HUES48 (cell line): ENCODE results near the gene LSAMP.
A peak's percentile ranks its signal among the peaks of the same experiment; 100 is the strongest.

Experiments used
- H3K27ac ChIP-seq: one replicate; pipeline ENCODE4 v1.7.0; 2013; ENCODE audit warnings: low read depth, low read length, inconsistent platforms
- H3K27me3 ChIP-seq: 2 replicates; pipeline ENCODE4 v1.6.1; 2013; ENCODE audit warnings: mild to moderate bottlenecking, low read length; ENCODE audit not compliant: control insufficient read depth, insufficient read depth
- H3K36me3 ChIP-seq: 2 replicates; pipeline ENCODE4 v1.6.1; 2013; ENCODE audit warnings: low read length; ENCODE audit not compliant: control insufficient read depth, insufficient read depth
- H3K4me1 ChIP-seq: 2 replicates; pipeline ENCODE4 v1.6.1; 2013; ENCODE audit warnings: mild to moderate bottlenecking, low read length; ENCODE audit not compliant: control insufficient read depth, insufficient read depth
- H3K4me3 ChIP-seq: 2 replicates; pipeline ENCODE4 v1.5.1; 2013; ENCODE audit warnings: mild to moderate bottlenecking, low read depth, low read length
- H3K9ac ChIP-seq: 2 replicates; pipeline ENCODE4 v1.6.1; 2013; ENCODE audit warnings: mild to moderate bottlenecking, low read depth, low read length, moderate library complexity
- H3K9me3 ChIP-seq: 2 replicates; pipeline ENCODE4 v1.6.1; 2013; ENCODE audit warnings: low read length; ENCODE audit not compliant: control insufficient read depth, insufficient read depth

The LSAMP gene

GRCh38 chr3:116394365-116394764 lies 50.9 kb downstream of the LSAMP start:
- Histone ChIP-seq H3K9ac (no peak overlapping the region), H3K4me3 (no peak overlapping the region), H3K27me3 (no peaks in the 10 kb centered on the region), H3K4me1 (peaks cover 16% of the 10 kb centered on the region), H3K27ac (no peak overlapping the region), H3K36me3 (no peaks in the 10 kb centered on the region), H3K9me3 (0 out of 2 replicates have a peak, but pooled peaks cover 4% of the 10 kb centered on the region)

- Histone ChIP-seq H3K36me3 (no peaks in the 10 kb centered on the region), H3K27ac (no peak overlapping the region), H3K9me3 (0 out of 2 replicates have a peak, but pooled peaks cover 4% of the 10 kb centered on the region), H3K4me1 (peaks cover 28% of the 10 kb centered on the region), H3K27me3 (no peaks in the 10 kb centered on the region), H3K9ac (no peak overlapping the region), H3K4me3 (no peak overlapping the region)
These were observed 52.1 kb downstream of the LSAMP start for GRCh38 chr3:116393199-116393598.

- H3K4me1 ChIP-seq = peaks cover 29% of the 10 kb centered on the region
- H3K27me3 ChIP-seq = no peaks in the 10 kb centered on the region
- no peak overlapping the region for H3K27ac ChIP-seq
- H3K36me3 ChIP-seq = no peaks in the 10 kb centered on the region
- H3K4me3 ChIP-seq = no peak overlapping the region
- 0 out of 2 replicates have a peak, but pooled peaks cover 4% of the 10 kb centered on the region for H3K9me3 ChIP-seq
- no peak overlapping the region for H3K9ac ChIP-seq
These were observed 53.0 kb downstream of the LSAMP start for GRCh38 chr3:116392291-116392690.

GRCh38 chr3:116391296-116392201 lies 53.7 kb downstream of the LSAMP start:
- Histone ChIP-seq H3K9ac (no peak overlapping the region), H3K4me3 (no peak overlapping the region), H3K9me3 (0 out of 2 replicates have a peak, but pooled peaks cover 4% of the 10 kb centered on the region), H3K36me3 (no peaks in the 10 kb centered on the region), H3K27ac (no peak overlapping the region), H3K4me1 (peaks cover 29% of the 10 kb centered on the region), H3K27me3 (no peaks in the 10 kb centered on the region)

GRCh38 chr3:116390318-116390717 lies 55.0 kb downstream of the LSAMP start:
- H3K4me1 ChIP-seq = peaks cover 29% of the 10 kb centered on the region

GRCh38 chr3:116388867-116389385 lies 56.4 kb downstream of the LSAMP start:
- no peak overlapping the region; the same call in 1 of the 2 replicates for H3K4me3 ChIP-seq
- no peaks in the 10 kb centered on the region for H3K36me3 ChIP-seq
- H3K9ac ChIP-seq = no peak overlapping the region
- H3K9me3 ChIP-seq = 0 out of 2 replicates have a peak, but pooled peaks cover 4% of the 10 kb centered on the region
- no peaks in the 10 kb centered on the region for H3K27me3 ChIP-seq
- H3K4me1 ChIP-seq = peaks cover 29% of the 10 kb centered on the region
- peak overlapping the region; percentile 32 for H3K27ac ChIP-seq

More at GRCh38 chr3:116390318-116390717, 55.0 kb downstream of the LSAMP start:
- Histone ChIP-seq H3K9me3 (0 out of 2 replicates have a peak, but pooled peaks cover 4% of the 10 kb centered on the region), H3K9ac (no peak overlapping the region), H3K27me3 (no peaks in the 10 kb centered on the region), H3K4me3 (no peak overlapping the region; the same call in 1 of the 2 replicates), H3K36me3 (no peaks in the 10 kb centered on the region), H3K27ac (no peak overlapping the region)

- Histone ChIP-seq H3K27ac (no peak overlapping the region), H3K27me3 (no peaks in the 10 kb centered on the region), H3K4me3 (no peak overlapping the region), H3K9me3 (no peaks in the 10 kb centered on the region), H3K9ac (no peak overlapping the region), H3K4me1 (peaks cover 29% of the 10 kb centered on the region), H3K36me3 (no peaks in the 10 kb centered on the region)
These were observed 59.1 kb downstream of the LSAMP start for GRCh38 chr3:116386168-116386567.

- H3K9ac ChIP-seq = no peak overlapping the region
- no peak overlapping the region for H3K27ac ChIP-seq
- no peaks in the 10 kb centered on the region for H3K27me3 ChIP-seq
- H3K9me3 ChIP-seq = no peaks in the 10 kb centered on the region
- no peak overlapping the region for H3K4me3 ChIP-seq
- no peaks in the 10 kb centered on the region for H3K36me3 ChIP-seq
- peaks cover 17% of the 10 kb centered on the region for H3K4me1 ChIP-seq
These were observed 60.6 kb downstream of the LSAMP start for GRCh38 chr3:116384717-116385116.

- Histone ChIP-seq H3K9me3 (no peaks in the 10 kb centered on the region), H3K27ac (no peak overlapping the region), H3K36me3 (no peaks in the 10 kb centered on the region), H3K27me3 (no peaks in the 10 kb centered on the region), H3K9ac (no peak overlapping the region), H3K4me1 (no peaks in the 10 kb centered on the region), H3K4me3 (no peak overlapping the region)
These were observed 67.2 kb downstream of the LSAMP start for GRCh38 chr3:116378077-116378476.

- H3K9ac ChIP-seq = no peak overlapping the region
- H3K27me3 ChIP-seq = no peaks in the 10 kb centered on the region
- H3K9me3 ChIP-seq = no peaks in the 10 kb centered on the region
- no peak overlapping the region for H3K4me3 ChIP-seq
- no peaks in the 10 kb centered on the region for H3K36me3 ChIP-seq
- no peaks in the 10 kb centered on the region for H3K4me1 ChIP-seq
- no peak overlapping the region for H3K27ac ChIP-seq
These were observed 70.4 kb downstream of the LSAMP start for GRCh38 chr3:116374901-116375300.

GRCh38 chr3:116367761-116368395 lies 77.4 kb downstream of the LSAMP start:
- H3K9me3 ChIP-seq = no peaks in the 10 kb centered on the region
- H3K27ac ChIP-seq = no peak overlapping the region
- peaks cover 5% of the 10 kb centered on the region; the same call in 1 of the 2 replicates for H3K4me1 ChIP-seq

More at GRCh38 chr3:116367761-116368395, 77.4 kb downstream of the LSAMP start:
- no peak overlapping the region for H3K4me3 ChIP-seq
- H3K36me3 ChIP-seq = no peaks in the 10 kb centered on the region
- no peak overlapping the region for H3K9ac ChIP-seq
- no peaks in the 10 kb centered on the region for H3K27me3 ChIP-seq
